ENCODE data around the gene GAPDHS.

The GAPDHS gene

DNA sequence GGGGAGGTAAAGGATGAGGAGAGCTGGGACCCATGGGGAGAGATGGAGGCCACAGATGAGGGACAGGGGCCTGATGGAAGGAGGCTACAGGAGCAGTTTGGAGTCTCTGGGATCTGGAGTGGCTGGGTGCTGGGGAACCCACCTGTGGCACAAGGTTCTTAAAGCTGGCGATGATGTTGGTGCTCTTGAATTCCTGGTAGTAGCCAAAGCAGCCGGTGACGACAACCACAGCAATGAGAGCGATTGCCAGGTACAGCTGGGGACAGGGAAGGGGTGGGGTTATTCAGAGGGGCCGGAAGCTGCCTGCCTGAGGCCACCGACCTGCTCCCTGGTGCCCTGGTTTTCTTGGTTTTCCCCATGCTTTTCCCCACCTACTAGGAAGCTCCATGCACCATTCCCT is 27.4 kb downstream of the GAPDHS start:
- no peaks in the 10 kb centered on the region for H3K9me3 ChIP-seq
- H3K27ac ChIP-seq, result no peak overlapping the region
- H3K4me2 ChIP-seq, result no peak overlapping the region
- H4K20me1 ChIP-seq, result no peaks in the 10 kb centered on the region
- H3K9ac ChIP-seq, result no peak overlapping the region
- no peak overlapping the region for H3K4me3 ChIP-seq
- peaks cover 23% of the 10 kb centered on the region for H3K4me1 ChIP-seq
- H3K36me3 ChIP-seq, result no peaks in the 10 kb centered on the region
- H3K27me3 ChIP-seq, result no peaks in the 10 kb centered on the region
- no peak for TF ChIP-seq Cebpa-rat (IDR thresholded peaks at IDR 0.05)

DNA sequence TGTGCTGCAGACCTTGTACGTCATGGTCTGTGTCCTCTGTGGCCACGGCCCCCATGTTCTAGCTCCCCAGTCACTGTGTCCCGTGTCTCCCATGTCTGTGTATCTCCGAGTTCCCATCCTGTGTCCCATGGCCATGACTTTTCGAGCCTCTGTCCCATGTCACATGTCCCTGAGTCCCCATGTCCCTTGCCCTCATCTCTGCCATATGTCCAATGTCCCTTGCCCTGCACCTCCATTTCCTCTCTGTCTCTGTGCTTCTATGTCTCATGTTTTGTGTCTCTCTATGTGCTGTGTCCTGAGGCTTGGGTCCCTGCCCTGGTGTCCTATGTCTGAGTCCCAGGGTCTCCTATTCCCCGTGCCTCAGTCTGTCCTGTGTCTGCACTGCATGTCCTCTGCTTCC is 28.2 kb downstream of the GAPDHS start:
- no peak overlapping the region for H3K27ac ChIP-seq
- H3K27me3 ChIP-seq, result no peaks in the 10 kb centered on the region
- no peak overlapping the region for H3K4me3 ChIP-seq
- H3K9me3 ChIP-seq, result no peaks in the 10 kb centered on the region
- peaks cover 18% of the 10 kb centered on the region for H3K4me1 ChIP-seq
- no peak for TF ChIP-seq Cebpa-rat (IDR thresholded peaks at IDR 0.05)
- H4K20me1 ChIP-seq, result no peaks in the 10 kb centered on the region
- H3K9ac ChIP-seq, result no peak overlapping the region
- no peaks in the 10 kb centered on the region for H3K36me3 ChIP-seq
- no peak overlapping the region for H3K4me2 ChIP-seq

DNA sequence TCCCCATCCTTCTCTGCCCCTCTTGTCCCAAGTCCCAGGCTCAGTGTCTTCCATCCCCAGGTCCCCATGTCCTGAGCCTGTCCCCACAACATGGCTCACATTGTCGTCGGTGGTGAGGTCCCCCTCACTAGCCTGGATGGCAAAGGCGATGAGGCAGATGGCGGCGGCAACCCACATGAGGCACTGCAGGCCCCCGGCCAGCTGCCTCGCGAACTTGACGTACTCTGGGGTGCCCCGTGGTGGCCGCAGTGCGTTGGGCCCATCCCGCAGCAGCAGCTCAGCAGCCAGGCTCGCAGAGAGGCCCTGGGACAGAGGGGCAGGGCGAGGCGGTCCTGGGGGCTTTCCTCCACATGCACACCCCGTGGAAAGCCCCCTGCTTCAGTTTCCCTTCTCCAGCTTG is 29.1 kb downstream of the GAPDHS start:
- H3K9ac ChIP-seq, result no peak overlapping the region
- no peaks in the 10 kb centered on the region for H4K20me1 ChIP-seq
- H3K9me3 ChIP-seq, result no peaks in the 10 kb centered on the region
- H3K27ac ChIP-seq, result no peak overlapping the region
- H3K4me1 ChIP-seq, result peaks cover 18% of the 10 kb centered on the region
- no peak for TF ChIP-seq Cebpa-rat (IDR thresholded peaks at IDR 0.05)
- no peak overlapping the region for H3K4me2 ChIP-seq
- no peaks in the 10 kb centered on the region for H3K27me3 ChIP-seq
- H3K36me3 ChIP-seq, result no peaks in the 10 kb centered on the region
- H3K4me3 ChIP-seq, result no peak overlapping the region

DNA sequence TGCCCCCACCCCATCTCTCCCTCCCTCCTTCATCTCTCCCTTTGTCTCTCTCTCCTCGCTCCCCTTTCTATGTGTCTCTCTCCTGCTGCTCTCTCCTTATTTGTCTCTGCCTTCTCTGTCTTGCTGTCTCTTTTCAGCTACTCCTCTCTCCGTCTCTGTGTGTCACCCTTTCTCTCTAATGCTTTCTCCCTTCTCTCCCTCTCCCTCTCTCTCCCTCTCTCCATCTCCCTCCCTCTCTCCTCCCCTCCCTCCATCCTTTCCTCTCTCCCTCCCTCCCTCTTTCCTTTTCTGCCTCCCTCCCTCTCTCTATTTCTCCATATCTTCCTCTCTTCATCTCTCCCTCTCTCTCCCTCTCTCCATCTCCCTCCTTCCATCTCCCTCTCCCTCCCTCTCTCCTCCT is 29.5 kb downstream of the GAPDHS start:
- TF ChIP-seq Cebpa-rat (IDR thresholded peaks at IDR 0.05), result no peak
- H3K9ac ChIP-seq, result no peak overlapping the region
- H3K27me3 ChIP-seq, result no peaks in the 10 kb centered on the region
- no peaks in the 10 kb centered on the region for H3K36me3 ChIP-seq
- peaks cover 18% of the 10 kb centered on the region for H3K4me1 ChIP-seq
- H4K20me1 ChIP-seq, result no peaks in the 10 kb centered on the region
- no peak overlapping the region for H3K27ac ChIP-seq
- no peak overlapping the region for H3K4me2 ChIP-seq
- no peak overlapping the region for H3K4me3 ChIP-seq
- no peaks in the 10 kb centered on the region for H3K9me3 ChIP-seq

DNA sequence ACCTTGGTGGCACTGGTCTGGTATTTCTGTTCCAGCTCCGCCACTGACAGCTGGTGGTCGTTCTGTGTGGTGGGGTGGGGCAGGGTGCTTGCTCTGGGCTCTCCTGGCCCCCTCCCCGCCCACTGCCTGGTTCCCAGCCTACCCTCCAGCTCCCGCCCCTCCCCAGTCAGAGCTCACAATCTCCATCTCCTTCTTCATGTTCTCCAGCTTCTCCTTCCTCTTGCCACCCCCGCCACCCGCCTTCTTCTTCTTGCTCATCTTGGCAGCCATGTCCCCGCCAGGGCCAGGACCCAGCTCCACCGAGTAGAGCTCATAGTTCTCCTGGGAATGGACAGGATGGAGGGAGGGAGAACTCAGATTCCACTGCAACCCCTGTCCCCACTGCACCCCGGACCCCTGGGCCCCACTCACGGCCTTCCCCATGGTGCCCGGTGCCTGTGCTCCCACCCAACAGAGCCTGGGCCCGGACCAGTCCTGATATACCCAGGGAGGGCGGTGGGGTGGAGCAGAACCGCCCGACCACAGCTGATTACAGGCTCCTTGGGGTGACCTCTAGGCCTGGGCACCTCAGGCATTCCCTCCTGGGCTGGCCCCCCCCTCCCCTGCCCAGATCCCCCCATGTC is 30.1 kb downstream of the GAPDHS start, which contains the start of gene ATP4A:
Gene ATP4A (minus strand): TSS at position 452 of the 623 bp plus-strand sequence. CDS start 29 bp downstream, at position 423.
- peaks cover 14% of the 10 kb centered on the region for H3K4me1 ChIP-seq
- H3K27ac ChIP-seq, result no peak within 1 kb of the TSS
- no peaks in the 10 kb centered on the region for H3K27me3 ChIP-seq
- no peak for TF ChIP-seq Cebpa-rat (IDR thresholded peaks at IDR 0.05)
- no peak within 1 kb of the TSS for H3K4me2 ChIP-seq
- no peaks in the 10 kb centered on the region for H4K20me1 ChIP-seq
- no peak within 1 kb of the TSS for H3K4me3 ChIP-seq
- no peak within 1 kb of the TSS for H3K9ac ChIP-seq
- H3K36me3 ChIP-seq, result no peaks in the 10 kb centered on the region
- H3K9me3 ChIP-seq, result no peaks in the 10 kb centered on the region

DNA sequence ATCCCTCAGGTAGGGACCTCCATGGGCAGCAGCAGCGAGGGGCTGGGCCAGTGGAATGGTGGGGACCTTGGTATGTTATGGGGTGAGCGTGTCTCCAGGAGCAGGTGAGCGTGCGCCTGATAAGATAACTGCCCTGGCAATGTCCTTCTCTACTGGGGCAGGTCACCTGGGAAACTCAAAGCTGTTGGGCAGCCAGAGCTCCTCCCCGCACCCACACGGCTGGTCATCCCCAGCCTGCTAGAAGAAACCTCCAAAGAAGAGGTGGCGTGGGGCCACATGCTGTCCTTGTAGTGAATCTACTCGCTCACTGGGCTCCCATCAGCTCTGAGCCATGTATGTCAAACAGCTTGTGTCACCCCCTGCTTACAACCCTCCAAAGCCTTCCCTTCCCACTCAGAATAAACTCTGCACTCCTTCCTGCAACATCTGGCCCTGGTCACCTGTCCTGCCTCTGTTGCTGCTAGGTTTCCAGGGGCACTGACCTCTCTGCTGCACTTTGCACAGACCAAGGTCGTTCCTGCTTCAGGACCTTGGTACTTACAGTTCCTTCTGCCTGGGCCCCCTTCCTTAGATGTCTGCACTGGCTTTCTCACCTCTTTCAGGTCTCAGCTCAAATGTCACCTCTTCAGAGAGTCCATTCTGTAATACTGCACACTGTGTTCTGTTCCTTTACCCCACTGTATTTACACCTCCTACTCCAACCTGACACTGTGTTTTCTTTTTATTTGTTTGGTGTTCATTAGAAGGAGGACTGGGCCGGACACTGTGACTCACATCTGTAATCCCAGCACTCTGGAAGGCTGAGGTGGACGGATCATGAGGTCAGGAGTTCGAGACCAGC is 32.0 kb downstream of the GAPDHS start:
- no peaks in the 10 kb centered on the region for H3K9me3 ChIP-seq
- no peak overlapping the region for H3K27ac ChIP-seq
- H3K4me1 ChIP-seq, result no peaks in the 10 kb centered on the region
- no peak overlapping the region for H3K9ac ChIP-seq
- no peak for TF ChIP-seq Cebpa-rat (IDR thresholded peaks at IDR 0.05)
- H3K36me3 ChIP-seq, result no peaks in the 10 kb centered on the region
- no peak overlapping the region for H3K4me3 ChIP-seq
- H3K4me2 ChIP-seq, result no peak overlapping the region
- H3K27me3 ChIP-seq, result no peaks in the 10 kb centered on the region
- H4K20me1 ChIP-seq, result no peaks in the 10 kb centered on the region

DNA sequence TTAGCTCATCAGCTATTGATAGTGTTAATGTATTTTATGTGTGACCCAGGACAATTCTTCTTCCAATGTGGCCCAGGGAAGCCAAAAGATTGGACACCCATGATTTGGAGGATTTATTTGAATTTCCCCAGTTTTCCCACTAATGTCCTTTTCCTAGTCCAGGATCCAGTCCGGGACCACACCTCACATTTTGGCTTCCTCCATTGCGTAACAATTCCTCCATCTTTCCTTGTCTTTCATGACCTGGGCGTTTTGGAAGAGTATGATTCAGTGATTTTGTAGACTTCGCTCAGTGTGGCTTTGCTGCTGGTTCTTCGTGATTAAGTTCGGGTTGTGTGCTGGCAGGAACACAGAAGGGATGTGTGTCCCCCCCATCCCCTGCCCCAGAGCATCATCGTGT is 33.5 kb downstream of the GAPDHS start:
- H3K36me3 ChIP-seq, result no peaks in the 10 kb centered on the region
- no peaks in the 10 kb centered on the region for H3K9me3 ChIP-seq
- no peaks in the 10 kb centered on the region for H4K20me1 ChIP-seq
- H3K9ac ChIP-seq, result no peak overlapping the region
- no peak overlapping the region for H3K4me3 ChIP-seq
- no peaks in the 10 kb centered on the region for H3K27me3 ChIP-seq
- no peak overlapping the region for H3K27ac ChIP-seq
- TF ChIP-seq Cebpa-rat (IDR thresholded peaks at IDR 0.05), result peak; percentile 67
- no peaks in the 10 kb centered on the region for H3K4me1 ChIP-seq
- H3K4me2 ChIP-seq, result no peak overlapping the region

DNA sequence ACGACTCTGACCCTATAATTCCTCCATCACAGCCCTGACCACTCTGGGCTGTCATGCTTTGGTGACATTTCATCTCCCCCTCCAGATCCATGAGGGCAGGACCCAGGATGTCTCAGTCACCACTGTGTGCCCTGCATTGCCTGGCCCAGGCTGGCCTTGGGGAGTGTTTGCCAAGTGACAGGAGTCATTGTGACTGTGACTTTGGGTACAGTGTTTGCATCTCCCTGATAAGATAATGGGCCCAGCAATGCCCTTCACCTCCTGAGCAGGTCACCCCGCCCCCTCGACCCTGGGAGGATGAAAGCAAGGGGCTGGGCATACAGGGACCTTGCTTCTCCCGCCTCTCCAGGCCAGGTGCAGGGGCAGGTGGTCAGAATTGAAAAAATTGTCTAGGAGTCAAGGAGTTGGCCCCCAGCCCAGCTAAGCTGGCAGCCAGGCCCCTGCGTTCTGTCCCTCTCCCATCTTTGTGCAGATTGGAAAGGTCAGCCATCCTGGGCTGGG is 36.1 kb downstream of the GAPDHS start:
- Histone ChIP-seq H3K27ac (no peak overlapping the region), H4K20me1 (no peaks in the 10 kb centered on the region), H3K27me3 (no peaks in the 10 kb centered on the region), H3K36me3 (no peaks in the 10 kb centered on the region), H3K4me1 (no peaks in the 10 kb centered on the region), H3K9ac (no peak overlapping the region), H3K9me3 (no peaks in the 10 kb centered on the region), H3K4me2 (no peak overlapping the region), H3K4me3 (no peak overlapping the region)
- no peak for TF ChIP-seq Cebpa-rat (IDR thresholded peaks at IDR 0.05)

DNA sequence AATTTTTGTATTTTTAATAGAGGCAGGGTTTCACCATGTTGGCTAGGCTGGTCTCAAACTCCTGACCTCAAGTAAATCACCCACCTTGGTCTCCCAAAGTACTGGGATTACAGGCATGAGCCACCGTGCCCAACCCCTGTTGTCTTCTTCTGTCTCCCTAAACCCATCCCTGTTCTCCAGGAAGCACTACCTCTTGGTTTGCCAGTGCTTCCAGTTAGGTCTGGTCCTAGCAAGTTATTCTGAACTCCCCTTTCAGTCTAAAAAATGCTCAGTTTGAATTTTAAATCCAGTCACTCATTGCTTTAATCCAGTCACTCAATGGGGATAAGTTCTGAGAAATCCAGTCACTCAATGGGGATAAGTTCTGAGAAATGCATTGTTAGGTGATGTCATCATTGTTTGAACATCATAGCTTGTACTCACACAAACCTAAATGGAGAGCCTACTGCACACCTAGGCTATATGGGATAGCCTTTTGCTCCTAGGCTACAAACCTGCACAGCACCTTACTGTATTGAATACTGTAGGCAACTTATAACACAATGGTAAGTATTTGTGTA is 38.2 kb downstream of the GAPDHS start:
- no peak overlapping the region for H3K4me2 ChIP-seq
- peaks cover 17% of the 10 kb centered on the region for H3K9me3 ChIP-seq
- H3K4me1 ChIP-seq, result no peaks in the 10 kb centered on the region
- no peak for TF ChIP-seq Cebpa-rat (IDR thresholded peaks at IDR 0.05)
- no peak overlapping the region for H3K9ac ChIP-seq
- no peak overlapping the region for H3K27ac ChIP-seq
- H3K27me3 ChIP-seq, result no peaks in the 10 kb centered on the region
- no peak overlapping the region for H3K4me3 ChIP-seq
- no peaks in the 10 kb centered on the region for H4K20me1 ChIP-seq
- H3K36me3 ChIP-seq, result no peaks in the 10 kb centered on the region

DNA sequence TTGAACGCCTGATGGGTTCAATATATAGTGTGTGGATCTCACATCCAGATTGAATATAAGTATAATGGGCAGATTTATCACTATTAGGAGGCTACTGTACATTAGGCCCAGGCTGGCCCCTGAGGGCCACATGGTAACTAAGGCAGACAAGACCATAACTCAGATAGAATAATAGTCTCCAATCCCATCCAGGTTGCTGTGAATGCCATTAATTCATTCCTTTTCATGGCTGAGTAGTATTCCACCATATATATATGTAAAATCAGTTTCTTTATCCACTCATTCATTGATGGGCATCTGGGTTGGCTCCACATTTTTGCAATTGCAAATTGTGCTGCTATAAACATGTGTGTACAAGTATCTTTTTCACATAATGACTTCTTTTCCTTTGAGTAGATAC is 44.7 kb downstream of the GAPDHS start:
- no peaks in the 10 kb centered on the region for H4K20me1 ChIP-seq
- no peak overlapping the region for H3K4me3 ChIP-seq
- no peaks in the 10 kb centered on the region for H3K27me3 ChIP-seq
- 0 out of 2 replicates have a peak, but pooled peaks cover 4% of the 10 kb centered on the region for H3K4me1 ChIP-seq
- H3K9ac ChIP-seq, result no peak overlapping the region
- no peak overlapping the region for H3K4me2 ChIP-seq
- H3K9me3 ChIP-seq, result peaks cover 31% of the 10 kb centered on the region
- no peak for TF ChIP-seq Cebpa-rat (IDR thresholded peaks at IDR 0.05)
- no peaks in the 10 kb centered on the region for H3K36me3 ChIP-seq
- no peak overlapping the region for H3K27ac ChIP-seq
